Stimulated activated CD4-positive, alpha-beta T cell treated with anti-CD3 and anti-CD28 coated beads, Interleukin-15, amount 100 ng/mL, for 1 hour (primary cell): ENCODE data around the gene WWOX.

Source experiments
- DNase-seq, 2 donors: peaks; one replicate each; pipeline ENCODE4 v3.0.0-alpha.2; 2020; ENCODE audit warnings: low read depth in 1 of 2, low spot score in 1 of 2

Gene WWOX

DNA sequence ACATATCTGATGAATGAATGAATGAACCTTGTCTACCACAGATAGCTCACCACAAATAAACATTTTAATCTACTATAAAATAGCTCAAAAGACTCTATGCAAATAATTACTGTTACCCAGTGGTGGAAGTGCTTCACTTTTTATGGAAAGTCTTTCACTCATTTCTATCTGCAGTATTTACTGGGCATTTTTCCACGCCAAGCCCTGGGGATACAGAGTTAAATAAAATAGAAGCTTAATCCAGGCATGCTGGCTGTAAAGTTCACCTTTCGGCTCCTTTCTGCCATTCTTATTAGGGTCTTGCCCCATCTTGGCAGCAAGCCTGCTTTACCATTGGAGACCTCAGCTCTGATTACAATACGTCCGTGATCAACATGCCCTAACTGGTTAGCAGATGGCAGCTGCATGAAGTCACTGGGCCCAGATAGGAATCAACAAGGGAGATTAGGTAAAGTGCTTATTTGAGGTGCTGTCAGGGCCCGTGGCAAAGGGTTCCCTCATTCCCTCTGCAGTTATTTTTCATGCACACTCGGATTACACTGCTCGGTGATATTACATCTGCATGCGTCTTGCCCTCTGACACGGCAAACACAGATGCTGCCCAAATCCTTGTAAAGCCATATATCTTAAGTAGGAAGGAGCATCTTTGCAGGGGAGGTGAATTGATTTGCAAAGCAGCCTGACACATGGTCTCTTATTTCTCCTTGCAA lies 648.9 kb downstream of the WWOX start:
- DNase-seq, result no peak

DNA sequence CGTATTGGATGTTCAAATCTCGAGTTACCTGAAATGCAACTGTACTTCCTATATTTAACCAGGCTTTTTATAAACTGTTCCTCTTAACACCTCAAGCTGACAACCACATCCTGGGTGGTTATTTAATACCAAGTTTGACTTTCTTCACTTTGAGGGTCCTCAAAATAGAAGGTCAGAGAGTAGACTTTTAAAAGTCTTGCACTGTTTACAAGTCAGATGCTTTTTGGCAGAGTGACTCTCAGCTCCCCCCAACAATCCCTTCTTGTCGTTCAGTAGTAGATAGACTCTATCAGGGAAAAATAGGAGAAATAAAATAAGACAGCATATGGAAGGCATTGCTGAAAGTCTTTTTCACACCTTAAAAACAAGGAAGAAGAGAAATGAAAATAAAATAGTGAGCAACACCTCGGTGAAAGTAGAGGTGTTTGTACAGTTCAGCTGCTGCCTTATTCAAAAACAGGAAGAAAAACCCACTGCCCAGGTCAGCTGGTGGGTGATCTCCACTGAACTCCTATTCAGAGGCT lies 650.4 kb downstream of the WWOX start:
- DNase-seq, result no peak

DNA sequence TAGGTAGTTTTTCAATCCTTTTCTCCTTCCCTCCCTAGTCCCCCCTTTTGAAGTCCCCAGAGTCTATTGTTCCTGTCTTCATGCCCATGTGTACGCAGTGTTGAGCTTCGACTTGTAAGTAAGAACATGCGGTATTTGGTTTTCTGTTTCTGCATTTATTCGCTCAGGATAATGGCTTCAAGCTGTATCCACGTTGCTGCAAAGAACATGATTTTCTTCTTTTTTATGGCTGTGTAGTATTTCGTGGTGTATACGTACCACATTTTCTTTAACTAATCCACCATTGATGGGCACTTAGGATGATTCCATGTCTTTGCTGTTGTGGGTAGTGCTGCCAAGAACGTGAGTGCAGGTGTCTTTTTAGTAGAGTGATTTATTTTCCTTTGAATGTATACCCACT lies 651.2 kb downstream of the WWOX start:
- DNase-seq, result no peak

DNA sequence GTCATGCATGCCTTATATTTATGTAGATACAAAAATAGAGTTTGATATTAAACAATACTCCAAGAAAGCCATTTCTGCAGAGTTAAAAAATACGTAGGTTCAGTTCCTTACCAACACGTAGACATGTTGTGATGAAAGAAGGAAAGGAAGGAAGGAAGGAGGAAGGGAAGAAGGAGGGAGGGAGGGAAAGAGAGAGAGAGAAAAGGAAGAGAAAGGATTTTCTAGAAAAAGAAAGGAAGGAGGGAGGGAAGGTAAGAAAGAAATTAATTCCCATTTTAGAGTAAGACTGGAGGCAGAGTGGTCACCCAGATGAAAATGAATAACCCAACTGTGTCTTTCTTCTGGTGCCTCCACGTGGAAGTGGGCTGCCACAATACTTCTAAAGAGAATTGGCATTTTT lies 652.1 kb downstream of the WWOX start:
- no peak for DNase-seq

DNA sequence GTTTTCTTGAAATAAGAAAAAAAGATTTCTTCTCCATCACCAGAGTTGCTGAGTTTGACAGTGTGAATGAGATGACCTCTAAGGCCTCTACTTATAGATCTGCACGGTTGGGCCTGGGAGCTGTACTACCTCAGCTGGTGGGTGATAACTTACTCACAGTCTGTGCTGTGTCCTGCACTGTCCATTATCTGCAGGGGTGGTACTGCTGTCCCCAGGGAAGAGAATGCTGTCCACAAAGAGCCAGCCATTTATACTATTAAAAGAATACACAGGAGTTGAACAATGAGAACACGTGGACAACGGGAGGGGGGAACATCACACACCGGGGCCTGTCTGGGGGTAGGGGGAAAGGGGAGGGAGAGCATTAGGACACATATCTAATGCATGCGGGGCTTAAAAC lies 655.3 kb downstream of the WWOX start:
- DNase-seq, result no peak

DNA sequence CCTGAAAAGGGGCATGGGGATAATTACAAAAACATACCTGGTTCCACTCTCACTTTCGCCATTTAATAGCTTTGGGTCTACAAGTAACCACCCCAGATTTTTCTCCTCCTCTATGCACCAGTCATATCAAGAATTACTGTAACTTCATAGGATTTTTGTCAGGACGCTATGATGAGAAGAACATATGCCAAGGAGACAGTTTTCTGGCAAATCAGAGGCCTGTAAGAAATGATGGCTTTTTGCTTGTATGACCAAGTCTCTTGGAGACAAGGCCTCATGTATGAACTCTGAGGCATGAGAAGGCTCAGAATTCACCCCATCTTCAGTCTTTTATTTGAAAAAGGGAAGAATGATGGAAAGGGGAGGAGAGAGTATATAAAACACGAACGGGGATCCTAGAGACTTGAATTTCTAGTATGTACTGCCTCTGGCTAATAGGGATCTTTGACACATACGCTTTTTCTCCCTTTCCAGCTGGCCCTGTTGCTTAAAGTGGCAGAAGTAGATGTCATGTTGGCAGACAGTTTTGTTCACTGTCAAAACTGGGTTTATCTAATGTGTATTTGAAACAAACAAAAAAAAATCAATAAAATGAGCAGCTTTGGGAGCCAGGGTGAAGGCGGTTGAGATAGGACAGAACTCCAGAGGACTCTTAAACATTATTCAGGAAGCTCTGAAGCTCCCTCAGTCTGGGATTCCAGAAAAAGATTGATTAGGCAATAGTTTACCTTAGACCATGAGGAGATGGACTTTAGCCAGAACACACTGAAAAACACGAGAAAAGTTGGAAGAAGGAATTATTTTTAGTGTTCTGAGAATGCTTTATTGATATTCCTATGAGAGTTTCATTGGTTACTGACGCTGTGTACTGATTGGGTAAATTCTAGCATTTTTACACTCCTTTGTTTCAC lies 656.6 kb downstream of the WWOX start:
- DNase-seq, result no peak

DNA sequence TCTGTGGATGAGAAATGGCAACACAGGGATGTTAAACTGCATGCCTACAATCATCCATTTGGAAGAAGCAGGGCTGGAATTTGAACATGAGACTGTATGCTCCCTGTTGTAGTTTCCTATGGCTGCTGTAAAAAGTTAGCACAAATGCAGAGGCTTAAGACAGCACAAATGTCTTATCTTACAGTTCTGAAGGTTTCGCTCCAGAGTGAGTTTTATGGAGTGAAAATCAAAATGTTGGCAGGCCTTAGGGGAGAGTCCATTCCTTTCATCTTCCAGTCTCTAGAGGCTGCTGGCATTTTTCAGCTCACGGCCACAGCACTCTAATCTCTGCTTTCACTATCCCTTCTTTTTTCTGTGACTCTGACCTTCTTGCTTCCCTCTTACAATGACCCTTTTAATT lies 660.1 kb downstream of the WWOX start:
- DNase-seq, result no peak

DNA sequence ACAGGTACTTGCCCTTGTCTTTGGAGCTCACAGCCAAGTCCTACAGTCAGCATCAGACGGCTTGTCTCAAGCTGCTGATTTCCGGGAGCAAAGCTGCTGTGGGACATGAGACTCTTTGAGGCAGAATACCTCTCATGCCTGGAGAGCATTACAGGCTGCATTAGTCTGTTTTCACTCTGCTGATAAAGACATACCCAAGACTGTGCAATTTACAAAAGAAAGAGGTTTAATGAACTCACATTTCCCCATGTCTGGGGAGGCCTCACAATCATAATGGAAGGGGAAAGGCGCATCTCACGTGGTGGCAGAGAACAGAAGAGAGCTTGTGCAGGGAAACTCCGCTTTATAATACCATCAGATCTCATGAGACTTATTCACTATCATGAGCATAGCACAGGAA lies 661.2 kb downstream of the WWOX start:
- no peak for DNase-seq

DNA sequence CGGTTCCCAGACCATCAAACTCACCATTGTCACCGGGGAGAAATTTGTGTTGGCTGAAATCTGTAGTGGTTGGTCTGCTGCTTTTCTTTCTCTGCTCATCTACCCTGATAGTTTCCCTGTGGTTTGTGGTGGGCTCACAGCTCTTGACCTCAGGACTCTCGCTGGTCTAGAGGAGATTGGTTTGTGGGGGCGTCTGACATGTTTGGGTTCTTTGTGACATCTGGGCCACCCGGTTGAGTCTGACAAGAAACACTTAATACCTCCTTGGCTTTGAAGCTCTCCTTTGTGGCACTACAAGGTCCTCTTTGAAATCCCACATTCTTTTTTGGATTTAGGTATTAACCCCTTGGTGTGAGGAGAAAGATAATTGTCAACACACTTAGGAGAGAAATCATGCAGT lies 662.0 kb downstream of the WWOX start:
- DNase-seq, result no peak

DNA sequence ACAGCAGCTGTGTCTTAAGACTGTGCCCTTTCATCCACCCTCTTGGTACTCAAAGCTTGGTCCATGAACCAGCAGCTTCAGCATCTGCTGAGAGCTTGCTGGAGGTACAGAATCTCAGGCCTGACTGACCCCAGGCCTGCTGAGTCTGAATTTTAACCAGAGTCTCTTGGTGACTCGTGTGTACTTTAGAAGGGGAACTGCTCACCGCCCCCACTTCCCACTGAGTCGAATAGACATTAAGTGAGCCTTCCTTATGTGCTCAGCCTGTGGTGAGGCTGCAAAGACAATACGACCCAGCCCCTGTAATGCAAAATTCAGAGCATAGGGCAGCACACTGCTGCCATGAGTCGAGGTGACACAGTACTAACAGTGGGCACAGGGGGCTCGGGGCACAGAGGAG lies 662.8 kb downstream of the WWOX start:
- no peak for DNase-seq

DNA sequence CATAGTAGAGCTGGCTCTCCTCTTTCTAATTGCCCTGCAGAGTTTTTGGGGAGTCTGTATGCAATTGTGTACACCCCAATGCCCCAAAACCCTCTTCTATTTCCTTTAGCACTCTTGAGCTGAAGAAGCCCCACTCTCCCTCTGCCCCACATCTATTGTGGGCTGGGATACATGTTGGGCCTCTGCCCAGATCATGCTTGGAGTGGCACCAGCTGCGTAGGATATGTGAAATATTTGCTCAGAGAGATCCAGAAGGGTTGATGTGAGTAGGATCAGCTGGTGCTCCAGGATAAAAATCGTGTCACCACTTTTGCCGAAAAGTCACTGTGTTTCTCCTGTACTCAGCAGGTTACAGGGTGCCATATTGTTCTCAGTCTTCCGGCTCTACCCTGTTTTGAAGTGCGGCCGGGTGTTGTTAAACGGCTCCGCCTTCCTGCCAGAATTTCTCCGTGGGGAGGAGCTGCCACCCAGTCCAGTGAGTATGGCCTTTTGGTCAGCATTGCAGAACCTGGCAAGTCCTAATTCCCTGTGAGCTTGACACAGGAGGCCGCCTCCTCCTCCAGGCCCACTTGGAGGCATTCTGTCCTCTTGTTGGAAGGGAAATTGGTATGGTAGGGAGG lies 664.5 kb downstream of the WWOX start:
- no peak for DNase-seq

DNA sequence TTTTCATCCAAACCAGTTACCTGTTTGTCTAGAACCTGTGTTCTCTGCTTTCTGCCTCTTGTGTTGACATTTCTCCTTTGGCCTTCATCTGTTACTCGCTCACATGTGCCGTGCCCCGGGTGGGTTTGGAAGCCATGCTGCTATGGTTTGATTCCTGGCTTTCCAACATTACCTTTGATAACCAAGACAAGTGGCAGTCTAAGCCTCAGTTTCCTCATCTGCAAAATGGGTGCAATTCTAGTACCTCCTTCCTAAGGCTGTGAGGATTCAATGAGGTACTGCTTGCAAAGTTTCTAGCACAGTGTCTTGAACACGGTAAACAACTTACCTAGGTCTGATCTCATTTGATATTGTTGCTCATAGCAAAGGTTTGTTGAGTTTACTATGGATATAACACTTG lies 665.0 kb downstream of the WWOX start:
- no peak for DNase-seq

DNA sequence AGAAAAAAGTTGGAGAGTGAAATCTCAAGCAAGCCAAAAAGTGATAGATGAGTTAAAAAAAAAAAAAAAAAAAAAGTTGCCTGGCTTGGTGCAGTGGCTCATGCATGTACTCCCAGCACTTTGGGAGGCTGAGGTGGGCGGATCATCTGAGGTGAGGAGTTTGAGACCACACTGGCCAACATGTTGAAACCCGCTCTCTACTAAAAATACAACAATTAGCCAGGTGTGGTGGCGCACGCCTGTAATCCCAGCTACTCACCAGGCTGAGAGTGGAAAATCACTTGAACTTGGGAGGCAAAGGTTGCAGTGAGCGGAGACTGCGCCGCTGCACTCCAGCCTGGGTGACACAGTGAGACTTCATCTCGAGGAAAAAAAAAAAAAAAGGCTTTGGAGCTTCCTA lies 668.8 kb downstream of the WWOX start:
- DNase-seq, result no peak

DNA sequence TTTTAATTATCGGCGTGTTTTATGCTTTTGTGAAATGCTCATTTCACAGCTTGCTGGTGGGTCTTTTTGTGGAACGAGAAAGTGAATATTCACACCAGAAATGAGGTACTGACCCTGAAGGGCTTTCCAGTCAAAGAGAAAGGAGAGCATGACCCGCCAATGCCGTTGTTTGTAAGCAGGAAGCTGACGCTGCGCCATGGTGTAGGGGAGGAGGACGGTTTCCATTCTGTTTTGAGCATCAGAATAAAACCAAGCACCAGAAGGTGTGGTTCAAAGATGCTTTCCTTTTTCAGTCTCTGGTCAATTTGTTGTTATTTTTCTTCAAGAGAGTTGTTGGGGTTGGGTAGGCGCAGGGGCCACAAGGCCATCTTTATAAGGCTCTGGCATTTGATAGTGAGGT lies 669.3 kb downstream of the WWOX start:
- DNase-seq, result peak in 1 of 2 donors; percentile 11

DNA sequence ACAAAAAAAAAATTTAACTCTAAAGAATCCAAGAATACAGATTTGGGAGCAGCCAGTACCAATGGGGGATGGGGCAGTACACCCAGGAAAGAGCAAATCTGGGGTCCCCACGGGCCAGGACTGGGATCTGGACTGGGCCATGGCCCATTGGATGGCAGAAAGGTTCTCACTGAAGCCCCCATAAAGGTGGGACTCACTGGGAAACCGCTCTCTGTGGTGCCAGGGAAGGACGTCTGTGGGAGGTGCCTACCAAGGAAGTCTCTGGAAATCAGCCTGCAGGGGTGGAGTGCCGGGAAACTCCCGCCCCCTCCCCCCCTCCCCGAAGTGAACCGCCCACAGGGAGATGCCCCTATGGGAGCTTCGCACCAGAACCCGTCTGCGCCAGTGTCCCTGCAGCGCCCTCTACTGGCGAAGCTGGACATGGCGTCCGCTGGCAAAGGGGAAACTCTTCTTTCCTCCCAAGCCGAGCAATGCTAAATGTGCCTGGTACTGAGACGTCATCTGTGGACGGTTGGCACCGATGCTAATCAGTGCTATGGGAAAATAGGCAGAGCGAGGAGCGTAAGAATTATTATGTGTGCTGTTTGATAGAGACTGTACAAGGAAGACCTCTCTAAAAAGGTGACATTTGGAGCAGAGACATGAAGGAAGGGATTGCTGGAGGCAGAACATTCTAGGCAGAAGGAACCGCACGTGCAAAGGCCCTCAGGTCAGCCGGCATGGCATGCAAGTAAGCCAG lies 671.1 kb downstream of the WWOX start:
- peak; percentile 60 to 73 for DNase-seq

DNA sequence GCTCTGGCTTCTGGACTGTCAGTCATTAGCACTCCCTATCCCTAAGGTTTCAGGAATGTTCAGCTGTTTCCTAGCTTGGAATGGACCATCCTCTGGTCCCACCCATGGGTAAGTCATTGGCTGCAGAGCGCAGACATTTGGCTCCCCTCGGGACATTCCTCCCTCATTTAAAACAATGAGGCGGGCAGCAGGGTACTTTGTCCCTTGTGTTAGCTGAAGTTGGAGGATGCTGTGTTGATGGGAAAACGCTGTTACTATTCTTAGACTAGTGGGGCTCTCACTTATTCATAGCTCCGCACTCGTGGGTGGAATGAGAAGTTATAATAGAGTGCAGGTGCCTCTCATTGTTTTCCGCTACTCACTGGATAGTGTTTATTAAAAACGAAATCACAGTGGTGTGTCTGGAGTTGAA lies 673.8 kb downstream of the WWOX start:
- no peak for DNase-seq

DNA sequence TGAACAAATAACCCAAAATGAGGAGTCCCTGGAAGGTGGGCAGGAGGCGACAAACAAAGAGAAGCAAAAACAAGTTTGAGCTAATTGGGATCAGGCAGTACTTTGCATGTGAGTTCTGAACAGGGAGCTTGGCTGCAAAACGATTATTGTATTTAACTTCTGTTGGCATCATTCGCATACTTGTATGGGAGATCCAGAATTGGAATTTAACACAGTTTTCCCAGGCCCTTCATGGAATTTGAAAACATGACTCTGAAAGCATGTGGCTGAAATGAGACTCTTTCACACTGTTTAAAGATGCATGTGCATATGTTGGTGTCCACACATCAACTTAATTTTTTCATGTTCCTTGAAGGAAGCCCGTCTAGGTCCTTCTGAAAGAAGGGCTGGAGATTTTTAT lies 674.3 kb downstream of the WWOX start:
- DNase-seq, result no peak

DNA sequence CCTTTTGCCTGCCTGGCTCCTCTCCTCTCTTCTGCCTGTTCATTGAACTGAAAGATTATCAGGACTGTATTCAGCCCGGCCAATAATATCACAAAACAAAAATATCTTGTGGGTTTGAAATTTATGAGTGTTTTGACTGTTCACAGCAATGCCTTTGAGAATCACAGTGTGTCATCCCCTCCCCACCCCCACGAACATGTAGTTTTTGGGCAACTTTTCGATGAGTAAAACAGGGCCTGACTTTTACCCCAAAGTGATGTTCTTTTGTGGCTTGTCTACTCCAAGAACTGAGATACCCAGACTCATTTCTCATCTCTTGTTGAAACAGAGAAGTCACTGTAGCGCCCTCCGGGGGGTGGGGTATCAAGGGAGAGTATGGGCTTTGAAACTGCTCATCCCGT lies 675.7 kb downstream of the WWOX start:
- peak in 1 of 2 donors; percentile 22 for DNase-seq

DNA sequence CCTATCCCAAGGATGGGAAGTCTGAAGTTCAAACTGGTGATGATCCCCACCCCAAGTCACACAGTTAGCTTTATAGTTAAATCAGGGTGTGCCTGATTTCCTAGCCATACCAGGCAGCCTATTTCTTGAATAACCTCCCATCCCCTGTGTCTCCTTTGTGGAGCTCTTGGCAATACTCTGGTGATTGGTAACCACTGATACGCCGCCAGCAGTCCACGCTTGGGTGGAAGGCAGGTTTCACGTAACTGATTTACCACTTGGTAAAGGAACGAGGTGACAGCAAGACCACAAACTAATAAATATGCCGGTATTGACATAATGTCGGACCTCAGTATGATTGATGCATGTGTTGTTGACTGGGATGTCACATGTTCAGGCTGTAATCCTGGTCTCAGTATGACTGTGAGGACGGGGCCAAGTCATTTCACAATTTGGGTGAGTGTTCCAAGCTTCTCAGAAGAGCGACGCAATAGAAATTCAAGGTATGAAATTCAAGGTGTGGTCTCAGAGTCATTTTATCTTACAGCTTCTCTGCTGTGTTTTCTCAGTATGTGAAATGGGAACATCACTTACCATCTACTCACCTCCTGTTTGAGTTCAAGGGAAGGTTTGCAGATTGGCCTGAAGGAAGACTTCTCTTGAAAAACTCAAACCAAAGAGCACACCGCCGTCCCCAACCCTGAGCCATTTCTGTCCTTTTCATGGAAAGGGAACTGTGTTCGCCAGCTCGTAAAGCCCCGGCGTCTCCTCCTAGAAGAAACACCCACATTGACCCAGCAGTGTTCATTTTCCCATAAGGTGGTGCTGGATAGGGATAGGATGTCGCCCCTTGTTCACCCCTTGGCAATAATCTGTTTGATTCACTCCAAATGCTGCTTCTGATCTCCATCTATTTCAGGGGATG lies 678.9 kb downstream of the WWOX start:
- no peak for DNase-seq

DNA sequence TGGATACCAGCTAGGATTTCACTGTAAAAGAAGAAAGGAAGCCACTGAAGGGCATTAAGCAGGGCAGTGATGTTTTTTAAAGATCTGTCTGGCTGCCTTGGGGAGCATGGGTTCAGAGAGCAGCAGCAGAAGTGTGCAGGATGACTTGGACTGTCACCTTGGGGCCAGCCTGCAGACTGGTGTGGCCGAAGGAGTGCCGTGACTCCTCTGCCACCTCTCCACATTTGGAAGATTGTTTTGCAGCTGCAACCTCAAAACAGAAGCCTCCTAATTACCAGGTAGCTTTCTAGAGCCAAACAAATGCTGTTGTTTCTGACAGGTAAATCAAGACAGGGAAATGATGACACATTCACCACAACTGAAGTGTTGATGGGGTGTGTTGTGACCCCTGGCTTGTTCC lies 681.4 kb downstream of the WWOX start:
- no peak for DNase-seq
